KBM-7 (cell line): Measurements from ENCODE around the gene MRPL24.

Source experiments
- DNase-seq: peaks from one replicate; pipeline ENCODE4 v3.0.0-alpha.2; 2015
- in situ Hi-C: fragments of 300-500 bp; cut with MboI; formaldehyde crosslinking; loops from 2 replicates; pipeline ENCODE4 v1.14.3; 2020; ENCODE audit warnings: low sequenced_read_pairs, low pct_unique_long_range_greater_than_20kb, mixed read lengths

The MRPL24 gene

DNA sequence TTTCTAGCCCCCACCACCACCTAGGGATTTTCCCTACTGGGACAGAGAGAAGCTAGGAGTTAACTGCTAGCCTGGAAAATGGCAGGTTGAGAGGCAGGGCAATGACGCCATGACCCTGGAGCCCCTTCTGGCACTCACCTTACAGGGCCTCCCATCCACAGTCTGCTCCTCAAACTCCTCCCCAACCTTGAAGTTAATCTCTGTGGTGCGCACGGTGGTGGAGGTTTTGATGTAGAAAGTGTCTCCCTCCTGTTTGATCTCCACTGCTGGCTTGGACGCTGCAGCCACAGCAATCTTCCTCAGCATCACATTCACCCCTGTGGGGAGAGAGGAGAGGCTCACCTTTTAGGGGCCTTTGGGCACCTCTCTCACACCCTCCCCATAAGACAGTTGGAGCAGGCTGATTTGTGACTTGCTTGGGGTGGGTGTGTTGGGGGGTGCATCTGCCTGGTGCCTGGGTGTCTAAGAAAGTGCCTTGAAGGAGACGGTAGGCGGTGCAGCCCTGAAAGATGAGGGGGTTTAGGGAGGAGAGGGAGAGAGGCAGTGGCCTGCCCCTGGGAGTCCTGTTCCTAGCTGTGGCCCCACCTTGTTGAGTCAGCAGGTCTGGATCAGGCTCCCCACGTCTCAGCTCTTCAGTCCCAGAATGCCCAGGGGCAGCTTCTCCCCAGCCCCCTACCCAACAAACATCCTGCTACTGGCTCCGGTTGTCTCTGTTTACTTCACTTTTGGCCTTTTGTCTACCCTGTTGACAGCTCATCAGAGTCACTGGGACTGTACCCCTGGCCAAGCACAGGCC is 40.0 kb downstream of the MRPL24 start:
- in situ Hi-C loops: no loop called here
- DNase-seq: no peak

DNA sequence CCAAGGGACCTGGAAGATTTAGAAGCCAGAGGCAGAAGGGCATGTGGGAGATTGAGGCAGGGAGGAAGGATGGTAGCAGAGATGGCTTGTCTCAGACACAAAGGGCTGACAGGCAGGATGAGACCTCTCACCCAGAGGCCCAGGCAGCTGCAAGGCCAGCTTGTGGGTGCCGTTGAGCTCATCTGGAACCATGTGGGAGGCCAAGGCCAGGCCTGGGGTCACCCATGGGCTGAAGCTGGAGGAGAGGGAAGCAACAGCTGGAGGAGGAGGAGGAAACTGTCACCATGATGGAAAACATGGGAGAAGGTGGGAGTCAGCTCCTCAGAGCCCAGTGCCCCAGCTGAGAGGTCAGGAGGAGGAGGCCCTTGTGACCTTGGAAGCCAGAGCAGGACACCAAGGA is 41.9 kb downstream of the MRPL24 start:
- in situ Hi-C loops: no loop called here
- DNase-seq: no peak

DNA sequence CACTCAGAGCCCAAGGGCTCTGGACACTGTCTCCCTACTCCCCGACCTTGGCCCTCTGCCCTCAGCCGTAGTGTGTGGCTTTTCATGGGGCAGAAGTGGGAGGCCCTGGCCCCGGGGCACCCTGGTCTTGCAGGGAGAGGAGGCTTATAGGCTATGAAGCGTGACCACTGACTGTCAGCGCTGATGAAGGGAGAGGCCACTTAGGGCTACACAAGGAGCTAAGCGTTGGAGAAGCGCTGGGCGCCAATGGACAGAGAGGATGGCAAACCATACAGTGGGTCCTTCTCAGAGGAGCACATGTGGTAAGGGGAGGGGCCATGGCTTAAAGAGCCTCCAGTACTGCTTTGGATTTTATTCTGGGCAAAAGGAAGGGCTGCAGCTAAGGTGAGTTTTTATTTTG is 43.4 kb downstream of the MRPL24 start:
- no peak for DNase-seq
- in situ Hi-C loops: no loop called here

DNA sequence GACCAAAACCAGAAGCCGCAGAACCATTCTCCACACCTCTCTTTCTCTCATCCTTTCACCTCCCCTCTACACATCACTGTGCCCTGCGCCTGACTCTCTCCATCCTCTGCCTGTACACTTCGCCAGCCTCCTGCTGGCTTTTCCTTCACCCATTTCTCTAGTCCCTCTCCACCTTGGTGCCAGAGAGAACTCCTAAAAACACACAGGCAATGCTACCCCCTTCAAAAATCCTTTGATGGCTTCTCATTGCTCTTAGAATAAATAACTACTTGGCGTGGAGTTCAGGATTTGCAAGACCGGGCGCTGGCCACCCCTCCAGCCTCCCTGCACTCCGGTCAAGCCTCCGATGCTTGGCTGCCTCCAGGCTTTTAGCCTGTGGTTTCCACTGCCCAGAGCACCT is 44.1 kb downstream of the MRPL24 start:
- no peak for DNase-seq
- in situ Hi-C loops: no loop called here

DNA sequence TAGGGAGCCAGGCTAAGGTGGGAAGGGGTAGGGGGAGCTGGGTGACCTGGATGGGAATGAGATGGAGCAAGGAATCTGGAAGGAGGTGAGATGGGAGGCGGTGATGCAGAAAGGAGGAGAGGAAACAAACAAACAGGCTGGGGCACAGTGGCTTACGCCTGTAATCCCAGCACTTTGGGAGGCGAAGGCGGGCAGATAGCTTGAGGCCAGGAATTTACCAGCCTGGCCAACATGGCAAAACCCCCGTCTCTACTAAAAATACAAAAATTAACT is 46.3 kb downstream of the MRPL24 start:
- in situ Hi-C loops: no loop called here
- no peak for DNase-seq

DNA sequence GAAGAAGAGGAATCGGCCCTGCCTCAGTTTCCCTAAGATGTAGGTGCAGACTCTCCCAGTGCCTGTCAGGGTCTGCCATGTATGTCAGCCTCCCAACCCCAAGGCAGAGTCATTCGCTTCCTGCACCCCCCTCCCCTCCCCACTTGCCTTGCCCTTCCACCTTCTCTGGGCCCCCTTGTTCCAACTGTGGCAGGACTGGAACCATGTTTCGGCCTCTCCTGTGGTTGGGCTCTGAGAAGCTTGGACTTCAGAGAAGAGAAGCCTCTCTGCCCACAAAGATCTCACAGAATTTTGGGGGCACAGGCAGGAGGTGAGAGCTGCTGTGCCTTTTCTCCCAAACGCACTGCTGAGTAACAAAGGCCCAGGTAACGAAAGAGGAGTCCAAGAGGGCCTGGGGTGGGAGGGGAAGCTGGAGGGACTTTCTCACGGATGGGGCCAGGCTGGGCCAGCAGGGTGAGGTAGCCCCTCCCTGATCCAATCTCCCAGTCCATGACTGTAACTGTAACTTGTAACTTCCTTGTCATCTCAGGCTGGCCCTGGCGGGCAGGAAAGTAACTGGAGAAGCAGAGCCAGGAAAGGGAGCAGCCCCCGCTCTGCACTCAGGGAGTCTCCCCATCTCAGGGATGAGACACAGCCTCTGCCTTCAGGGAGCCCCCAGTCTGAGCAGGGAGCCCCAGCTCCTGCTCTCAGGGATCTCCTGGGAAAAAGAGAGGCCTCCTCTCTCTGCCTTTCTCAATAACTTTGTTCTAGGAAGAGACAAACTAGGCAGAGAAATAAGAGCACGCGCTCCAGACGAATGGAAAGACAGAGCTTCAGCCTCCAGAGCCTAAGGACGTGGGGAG is 46.8 kb downstream of the MRPL24 start:
- DNase-seq: peak; percentile 27
- in situ Hi-C loops: no loop called here

DNA sequence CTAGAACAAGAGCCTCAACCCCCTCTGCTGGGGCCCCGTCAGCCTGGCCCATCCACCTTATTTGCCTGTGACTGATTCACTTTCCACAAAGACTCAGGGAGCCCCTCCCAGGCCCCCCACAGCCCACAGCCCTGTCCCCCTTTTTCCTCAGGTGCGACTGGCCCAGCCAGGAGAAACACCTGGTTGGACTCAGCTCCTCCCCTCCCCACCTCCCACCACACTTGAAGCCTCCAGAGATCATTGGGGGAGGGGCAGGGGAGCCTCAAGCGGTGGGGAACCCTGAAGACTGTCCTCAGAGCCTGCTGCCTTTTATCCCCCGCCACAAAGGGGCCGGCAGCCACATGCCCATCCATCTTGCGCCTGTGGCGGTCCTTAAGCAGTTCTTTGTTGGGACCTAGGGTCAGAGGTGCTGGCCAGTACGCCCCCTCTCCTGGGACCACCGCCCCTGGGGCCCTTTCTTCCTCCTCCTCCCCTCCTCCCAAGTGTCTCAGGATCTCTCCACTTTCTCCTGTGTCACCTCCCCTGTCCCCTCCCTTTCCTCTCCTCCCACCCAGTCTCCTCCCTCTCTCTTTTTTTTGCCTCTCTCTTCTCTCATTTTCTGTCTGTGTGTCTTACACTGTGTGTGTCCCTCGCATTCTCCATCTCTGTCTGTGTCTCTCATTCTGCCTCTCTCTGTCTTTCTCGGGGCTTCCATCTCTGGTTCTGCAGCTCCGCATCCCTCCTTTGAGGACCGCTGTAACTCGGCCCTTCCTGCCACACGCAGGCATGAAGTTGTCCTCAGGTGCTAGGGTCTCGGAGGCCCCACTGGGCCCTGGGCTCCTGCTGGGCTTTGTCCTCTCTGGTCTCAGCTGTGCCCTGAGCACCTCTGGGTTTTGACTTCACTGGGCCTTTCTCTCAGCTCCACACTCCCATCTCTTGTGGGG is 47.7 kb downstream of the MRPL24 start:
- peak; percentile 55 for DNase-seq
- in situ Hi-C loops: no loop called here

DNA sequence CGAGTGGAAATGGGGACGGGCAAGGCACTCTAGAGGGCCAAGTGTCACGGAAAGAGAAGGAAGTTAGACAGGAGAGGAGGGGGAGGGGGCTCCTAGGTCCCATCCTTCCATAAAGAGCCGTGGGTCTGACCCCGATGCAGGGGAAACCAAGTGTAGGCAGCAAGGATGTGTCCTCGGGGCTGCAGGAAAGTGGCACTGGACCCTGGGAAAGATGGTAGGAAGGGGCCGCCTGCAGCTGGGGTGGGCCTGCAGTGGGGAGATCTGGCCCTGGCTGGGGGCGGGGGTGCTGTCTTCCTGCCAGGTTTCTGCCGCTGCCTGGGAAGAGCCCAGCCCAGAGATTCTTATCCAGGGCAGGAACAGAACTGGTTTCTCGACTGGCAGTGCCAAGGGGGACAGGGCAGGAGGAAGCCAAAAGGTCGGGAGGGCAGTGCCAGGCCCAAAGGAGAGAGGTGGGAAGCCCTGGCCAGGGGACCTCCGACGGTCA is 48.4 kb downstream of the MRPL24 start:
- no peak for DNase-seq
- in situ Hi-C loops: no loop called here

DNA sequence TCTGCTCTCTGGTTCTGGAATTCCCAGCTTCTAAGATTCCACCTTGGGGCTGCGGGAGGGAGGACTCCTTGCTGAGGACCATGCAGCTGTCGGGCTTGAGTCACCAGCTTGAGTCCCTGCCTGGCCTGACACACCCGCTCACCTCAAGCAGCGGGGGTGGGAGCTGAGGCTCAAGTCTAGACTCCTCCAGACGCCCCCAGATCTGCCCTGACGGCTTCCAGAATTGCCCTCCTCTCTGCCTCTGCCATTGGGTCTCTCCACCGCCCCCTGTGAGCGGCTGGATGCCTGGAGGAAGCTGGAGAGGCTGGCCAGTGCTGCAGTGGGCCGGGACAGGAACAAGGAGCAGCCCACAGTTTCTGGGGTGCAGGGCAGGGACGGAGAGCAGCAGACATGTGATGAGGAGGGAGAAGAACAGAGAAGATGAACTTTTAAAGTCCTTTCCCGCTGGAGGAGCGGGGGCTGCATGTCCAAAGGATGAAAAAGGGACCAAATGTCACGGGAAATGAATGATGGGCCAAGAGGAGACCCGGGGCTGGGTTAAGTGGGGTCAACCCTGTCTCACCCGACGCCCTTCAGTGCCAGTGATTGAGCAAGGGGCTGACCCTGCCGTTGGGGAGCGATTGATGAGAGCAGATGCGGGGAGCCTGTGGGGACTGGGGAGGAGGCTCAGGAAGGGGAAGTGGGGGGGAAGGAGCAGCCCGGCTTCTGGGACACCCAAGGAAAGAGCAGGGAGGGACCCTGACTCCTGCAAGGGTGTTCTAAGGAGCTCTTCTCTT is 49.0 kb downstream of the MRPL24 start:
- no peak for DNase-seq
- in situ Hi-C loops: no loop called here

DNA sequence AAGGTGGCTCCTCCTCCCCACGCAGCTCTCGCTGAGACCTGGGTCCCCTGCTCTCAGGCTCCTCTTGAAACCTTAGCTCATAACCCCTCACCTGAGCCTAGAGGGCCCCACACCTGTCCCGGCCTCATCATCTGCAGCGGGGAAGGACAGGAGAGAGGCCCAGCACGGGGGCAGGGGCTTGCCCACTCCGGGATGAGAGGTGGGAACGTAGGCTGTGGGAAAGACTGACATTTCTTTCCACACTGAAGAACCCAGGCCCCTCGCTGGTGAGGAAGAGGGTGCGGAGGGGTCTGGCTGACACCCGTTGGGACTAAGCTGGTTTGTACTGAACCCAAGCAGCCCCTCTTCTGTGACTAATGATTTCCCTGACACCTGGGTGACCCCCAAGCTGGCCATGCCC is 49.7 kb downstream of the MRPL24 start:
- in situ Hi-C loops: no loop called here

DNA sequence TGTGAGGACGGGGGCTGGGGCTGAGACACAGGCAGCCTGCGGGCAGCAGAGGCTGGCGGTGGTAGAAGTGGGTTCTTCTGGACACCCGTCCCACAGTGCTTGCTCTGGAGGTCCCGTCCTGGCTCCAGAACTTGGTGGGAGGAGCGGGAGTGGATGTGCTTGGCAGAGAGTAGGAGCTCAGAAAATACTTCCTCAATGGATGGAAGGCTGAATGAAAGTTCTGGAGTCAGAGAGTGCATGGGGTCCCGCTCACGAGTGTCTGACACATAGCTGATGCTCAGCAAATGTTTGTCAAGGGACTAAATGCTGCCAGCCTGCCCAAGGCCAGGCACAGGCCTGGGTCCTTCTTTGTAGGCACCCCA is 50.2 kb downstream of the MRPL24 start:
- in situ Hi-C loops: no loop called here
- DNase-seq: no peak

More for the DNA sequence above, 49.7 kb downstream of the MRPL24 start:
- no peak for DNase-seq

DNA sequence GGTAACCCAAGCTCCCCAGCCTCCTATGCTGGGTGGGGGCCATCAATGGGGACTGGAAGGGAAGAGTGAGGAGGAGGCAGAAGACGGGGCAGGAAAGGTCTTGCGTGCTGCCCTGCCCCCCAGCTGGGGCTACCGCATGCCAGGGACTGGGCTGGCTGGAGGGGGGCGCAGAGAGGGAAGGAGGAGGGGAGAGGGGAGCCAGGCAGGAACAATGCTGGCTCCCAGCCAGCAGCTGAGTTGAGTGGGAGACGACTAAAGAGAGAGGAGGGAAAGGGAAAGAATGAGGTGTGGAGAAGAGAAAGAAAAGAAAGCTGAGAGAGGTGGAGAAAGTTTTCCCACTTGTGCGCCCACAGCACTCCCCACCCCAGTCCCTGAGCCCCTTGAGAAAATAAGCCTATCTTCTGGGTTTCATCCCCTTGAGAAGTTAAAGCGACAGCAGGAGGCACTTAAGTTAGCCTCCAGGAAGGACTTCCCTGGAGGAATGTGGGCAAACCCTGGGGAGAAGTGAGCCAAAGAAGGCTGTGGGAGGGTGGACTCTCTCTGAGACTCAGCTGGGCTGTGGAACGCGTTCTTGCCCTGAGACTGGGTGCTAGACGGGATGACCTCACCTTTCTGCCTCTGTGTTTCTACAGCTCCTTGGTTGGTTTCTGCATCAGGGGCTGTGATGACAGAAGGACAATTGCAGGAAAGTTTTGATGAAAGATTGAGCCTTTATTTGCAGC is 50.8 kb downstream of the MRPL24 start:
- no peak for DNase-seq
- in situ Hi-C loops: no loop called here

DNA sequence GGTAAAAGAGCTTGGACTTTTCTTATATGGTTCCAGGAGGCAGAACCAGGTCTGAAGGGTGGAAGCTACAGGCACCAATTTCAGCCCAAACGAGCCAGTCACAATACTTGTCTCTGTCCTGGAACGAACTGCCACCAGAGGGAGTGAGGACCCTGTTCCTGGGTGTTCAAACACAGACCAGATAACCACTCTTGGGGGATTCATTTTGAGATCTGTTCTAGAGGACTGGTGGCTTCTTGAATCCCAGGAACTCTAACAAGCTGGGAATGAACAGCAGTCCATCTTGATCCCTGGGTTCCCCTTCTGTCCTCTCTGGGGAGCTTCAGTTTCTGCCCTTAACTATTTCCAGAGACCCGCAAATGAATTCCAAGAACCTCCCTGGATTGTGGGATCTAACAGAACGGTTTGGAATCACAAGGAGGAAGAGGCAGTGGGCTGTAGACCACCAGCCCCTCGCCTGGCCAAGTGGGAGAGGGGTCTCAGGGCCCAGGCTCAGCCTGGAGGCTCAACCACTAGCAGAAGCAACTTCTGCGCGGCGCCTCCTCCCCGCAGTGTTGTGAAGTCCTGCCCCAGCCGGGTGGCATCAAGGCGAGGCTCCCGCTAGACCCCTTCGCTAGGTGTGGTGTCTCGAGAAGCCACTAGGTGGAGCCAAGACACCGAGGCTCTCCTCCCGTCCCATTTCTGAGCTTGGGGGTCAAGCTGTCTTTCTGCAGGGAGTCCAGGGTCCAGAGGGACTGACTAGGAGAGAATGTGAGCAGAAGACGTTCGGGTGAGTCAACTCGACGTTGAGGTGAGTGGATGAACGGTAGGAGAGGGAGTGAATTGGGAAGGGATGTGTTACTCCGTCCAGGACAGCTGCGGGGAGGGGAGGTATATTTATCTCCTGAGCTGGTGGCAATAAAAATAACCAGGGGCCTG is 51.6 kb downstream of the MRPL24 start:
- DNase-seq: peak; percentile 88
- in situ Hi-C loops: no loop called here
